HepG2 (cell line): ENCODE data around the gene RIMBP2. TPM values are rescaled to one million over a fixed set of nuclear protein-coding genes. Genes with fewer than 3 reads are reported as not detected.

Source experiments
- ATAC-seq: fragments of 200-7000 bp; cut with Tn5 transposase; 3 replicates; pipeline ENCODE4 v1.9.1; 2020; ENCODE audit warnings: mild to moderate bottlenecking, moderate library complexity
- BruUV-seq: library from RNA; stranded (reverse); fragments of 400-500 nt; replicated peaks from 2 replicates; lab custom pipeline; 2021; lab: Mats Ljungman, UMichigan
- CTCF ChIA-PET: fragments of 300-600 bp; formaldehyde crosslinking; extraction: SDS; loops from one replicate; lab custom pipeline; 2021; ENCODE audit warnings: low total read pairs, inconsistent platforms, low intra/inter-chr PET ratio; lab: Yijun Ruan, JAX
- POLR2A ChIA-PET: fragments of 350-600 bp; sonication (Branson Sonifier 250); formaldehyde crosslinking; loops from one replicate; lab custom pipeline; 2020; ENCODE audit warnings: antibody characterized with exemption, inconsistent platforms; lab: Yijun Ruan, JAX
- DNase-seq: peaks from one replicate; pipeline ENCODE4 v3.0.0-alpha.2; 2015; ENCODE audit warnings: low spot score
- FAIRE-seq: peaks from 3 replicates; lab custom pipeline; 2011; peaks lifted over from hg19 to GRCh38; lab: Jason Lieb, UNC
- H2AFZ ChIP-seq: one replicate; pipeline ENCODE4 v1.6.1; 2011; ENCODE audit warnings: low read length, inconsistent platforms
- H3K27ac ChIP-seq: fragments of 300-600 bp; 3 replicates; pipeline ENCODE4 v1.8.0; 2011; ENCODE audit warnings: mixed run types, mild to moderate bottlenecking, mixed read lengths, low read length, inconsistent platforms; ENCODE audit not compliant: insufficient read depth; ENCODE audit errors: extremely low read length
- H3K27me3 ChIP-seq, 2 experiments: fragments of 200-600 bp in 1 of 2; 2 replicates in 1 of 2; 3 replicates in 1 of 2; pipeline versions ENCODE4 v1.6.0 to v1.8.0; 2011; ENCODE audit warnings: low read length in 2 of 2, mild to moderate bottlenecking in 2 of 2, moderate library complexity in 2 of 2, inconsistent platforms in 1 of 2; ENCODE audit not compliant: insufficient read depth in 2 of 2, control insufficient read depth in 1 of 2
- H3K36me3 ChIP-seq, 2 experiments: fragments of 200-600 bp in 1 of 2; replicated peaks in 1 of 2; 2 replicates in 1 of 2; 3 replicates in 1 of 2; pipeline versions ENCODE4 v1.5.1 to v1.8.0; 2011; ENCODE audit warnings: low read length in 2 of 2, inconsistent platforms in 1 of 2; ENCODE audit not compliant: insufficient read depth in 2 of 2, control insufficient read depth in 1 of 2
- H3K4me1 ChIP-seq: 2 replicates; pipeline ENCODE4 v1.5.1; 2012; ENCODE audit warnings: low read length, inconsistent platforms; ENCODE audit not compliant: insufficient read depth
- H3K4me2 ChIP-seq: 2 replicates; pipeline ENCODE4 v1.6.0; 2011; ENCODE audit warnings: low read depth, low read length, inconsistent platforms
- H3K4me3 ChIP-seq, 3 experiments: fragments of 200-600 bp in 1 of 3; sonication (generic), shearing (Covaris generic) in 1 of 3; replicated peaks in 1 of 3; 2 replicates each; pipeline ENCODE4 v1.5.1; 2011 to 2016; ENCODE audit warnings: low read length in 3 of 3, inconsistent platforms in 2 of 3, low read depth in 2 of 3, mild to moderate bottlenecking in 2 of 3, control low read depth in 1 of 3, mixed read lengths in 1 of 3; ENCODE audit not compliant: insufficient read depth in 1 of 3
- H3K79me2 ChIP-seq: one replicate; pipeline ENCODE4 v1.6.1; 2011; ENCODE audit warnings: low read length, inconsistent platforms; ENCODE audit not compliant: insufficient read depth
- H3K9ac ChIP-seq: 2 replicates; pipeline ENCODE4 v1.6.0; 2011; ENCODE audit warnings: mild to moderate bottlenecking, low read depth, low read length, inconsistent platforms; ENCODE audit not compliant: insufficient read depth
- H3K9me3 ChIP-seq: 2 replicates; pipeline ENCODE4 v1.5.1; 2012; ENCODE audit warnings: mild to moderate bottlenecking, low read length
- H4K20me1 ChIP-seq: 2 replicates; pipeline ENCODE4 v1.6.0; 2011; ENCODE audit warnings: inconsistent platforms, mild to moderate bottlenecking, low read length, moderate library complexity; ENCODE audit not compliant: insufficient read depth
- CREB1 ChIP-seq, 2 experiments: fragments of 450-650 bp in 1 of 2; IDR thresholded peaks; 2 replicates each; pipeline ENCODE4 v1.6.1; 2016 to 2017; ENCODE audit warnings: control low read depth in 1 of 2, mild to moderate bottlenecking in 1 of 2, missing compliant biosample characterization in 1 of 2, missing genetic modification characterization in 1 of 2
- PRDM10 ChIP-seq: sonication (generic); formaldehyde crosslinking; IDR thresholded peaks from 2 replicates; pipeline ENCODE4 v1.4.0; 2020; ENCODE audit warnings: low read depth, missing genetic modification reagents
- SALL2 ChIP-seq: sonication (generic); formaldehyde crosslinking; IDR thresholded peaks from 2 replicates; pipeline ENCODE4 v1.8.1; 2023; ENCODE audit warnings: mild to moderate bottlenecking, missing genetic modification reagents, inconsistent platforms
- SNRNP70 ChIP-seq: fragments of 200-400 bp; formaldehyde crosslinking; IDR thresholded peaks from 2 replicates; pipeline ENCODE4 v1.6.1; 2017; ENCODE audit warnings: mild to moderate bottlenecking, low read depth, low read length, moderate library complexity
- TEAD3 ChIP-seq: optimal IDR thresholded peaks from 2 replicates; pipeline ENCODE3; 2016; ENCODE audit warnings: borderline replicate concordance
- ZNF564 ChIP-seq: sonication (generic); formaldehyde crosslinking; IDR thresholded peaks from 2 replicates; pipeline ENCODE4 v1.8.1; 2023; ENCODE audit warnings: mild to moderate bottlenecking, missing genetic modification reagents
- ZNF574 ChIP-seq: sonication (generic); formaldehyde crosslinking; IDR thresholded peaks from 2 replicates; pipeline ENCODE4 v1.4.0; 2020; ENCODE audit warnings: missing genetic modification reagents
- WGBS: methylation state at CpG from one replicate; pipeline ENCODE4 v1.1.6; 2017; ENCODE audit warnings: low lambda C conversion rate; 5-methylcytosine and 5-hydroxymethylcytosine counted together
- in situ Hi-C: cut with HindIII; loops from 2 replicates; pipeline ENCODE4 v1.10.0; 2017; ENCODE audit warnings: low pct_unique_long_range_greater_than_20kb; ENCODE audit not compliant: extremely low pct_ligation_motif_present
- intact Hi-C: fragments of 100-400 bp; cut with micrococcal nuclease; formaldehyde crosslinking; loops from one replicate; pipeline ENCODE4 v1.10.0; 2022; ENCODE audit not compliant: unreplicated experiment
- polyA plus RNA-seq, 8 experiments: library from polyadenylated mRNA; depleted of rRNA in 3 of 8; stranded (reverse) in 7 of 8; unstranded in 1 of 8; fragments of >200 nt; fragmentation: Illumina TruSeq in 4 of 8; extraction: Trizol in 4 of 8; gene quantifications; 2 replicates each; pipeline versions ENCODE4 v1.2.1 to v1.2.3, GENCODE V29; 2011 to 2016; ENCODE audit warnings: low read depth in 4 of 8, missing spikeins in 1 of 8, mixed read lengths in 1 of 8; ENCODE audit not compliant: insufficient read depth in 1 of 8
- total RNA-seq, 5 experiments: library from RNA; depleted of rRNA; stranded (reverse); fragments of >200 nt; fragmentation: Illumina TruSeq; extraction: Trizol; gene quantifications; 2 replicates each; pipeline ENCODE4 v1.2.3, GENCODE V29; 2016; ENCODE audit warnings: low read depth in 1 of 5

RIMBP2 gene
- total and polyA plus RNA-seq, 2 of the 13 experiments (the other 11 are each of a cell fraction or from before 2014, with no cell fraction given), result 0.03 TPM; not detected in 1

- WGBS, result 68% methylated on average over 9 of the region's 16 CpGs
- intact Hi-C loops, result no loop called here
- in situ Hi-C loops, result no loop called here
Measured at GRCh38 chr12:130437555-130438242, 278.4 kb downstream of the RIMBP2 start.

More at GRCh38 chr12:130437555-130438242, 278.4 kb downstream of the RIMBP2 start:
- ChIA-PET CTCF (no interaction called here), POLR2A (no interaction called here)
- FAIRE-seq, result no peak
- Histone ChIP-seq H3K4me1 (no peaks in the 10 kb centered on the region), H3K27me3 (peaks cover 4 to 22% of the 10 kb centered on the region in 2 experiments; a peak in 2 of 5 replicates), H3K4me3 (no peak overlapping the region), H4K20me1 (no peaks in the 10 kb centered on the region), H3K9me3 (no peaks in the 10 kb centered on the region), H3K27ac (no peak overlapping the region), H3K4me2 (no peak overlapping the region), H2AFZ (no peak overlapping the region), H3K36me3 (no peaks in the 10 kb centered on the region), H3K9ac (no peak overlapping the region), H3K79me2 (no peaks in the 10 kb centered on the region)
- no peak for DNase-seq
- no TSS peak for BruUV-seq
- no peak for TF ChIP-seq ZNF564
- no peak for TF ChIP-seq SNRNP70
- 0 out of 2 replicates have a peak, but pooled peaks have one; percentile 73 for TF ChIP-seq CREB1 (IDR thresholded peaks at IDR 0.05)
- TF ChIP-seq CREB1 (CRISPR knock-in tag; IDR thresholded peaks at IDR 0.05), result no peak
- TF ChIP-seq TEAD3 (CRISPR knock-in tag), result no peak
- TF ChIP-seq SALL2, result no peak
- no peak for TF ChIP-seq PRDM10 (CRISPR knock-in tag)
- TF ChIP-seq ZNF574 (CRISPR knock-in tag), result no peak
- no peak for ATAC-seq
